HPDE6-E6E7 (cell line): ENCODE measurements around the gene FADD.

Experiments
- DNase-seq: peaks from one replicate; pipeline ENCODE4 v3.0.0; 2011; ENCODE audit warnings: missing footprints; ENCODE audit errors: extremely low spot score

Gene FADD

GRCh38 chr11:70233511-70233934 is 30.4 kb downstream of the FADD start:
- DNase-seq = peak; percentile 98

GRCh38 chr11:70233962-70234361 is 30.9 kb downstream of the FADD start:
- no peak for DNase-seq

GRCh38 chr11:70240337-70240736 is 37.2 kb downstream of the FADD start:
- DNase-seq = no peak

GRCh38 chr11:70241709-70242108 is 38.6 kb downstream of the FADD start:
- DNase-seq = no peak

GRCh38 chr11:70242885-70243284 is 39.8 kb downstream of the FADD start:
- DNase-seq = no peak

- no peak for DNase-seq
Observed at GRCh38 chr11:70243912-70244652, 41.0 kb downstream of the FADD start.

GRCh38 chr11:70244698-70245097 is 41.6 kb downstream of the FADD start:
- DNase-seq = no peak

GRCh38 chr11:70246196-70246595 is 43.1 kb downstream of the FADD start:
- no peak for DNase-seq

- no peak for DNase-seq
Observed at GRCh38 chr11:70247042-70247709, 44.1 kb downstream of the FADD start.

GRCh38 chr11:70247710-70248072 is 44.6 kb downstream of the FADD start:
- DNase-seq = no peak

- DNase-seq = no peak
Observed at GRCh38 chr11:70250876-70251658, 48.0 kb downstream of the FADD start.

GRCh38 chr11:70251659-70252321 is 48.7 kb downstream of the FADD start:
- DNase-seq = no peak

GRCh38 chr11:70252844-70253243 is 49.7 kb downstream of the FADD start:
- no peak for DNase-seq

- no peak for DNase-seq
Observed at GRCh38 chr11:70255477-70256116, 52.5 kb downstream of the FADD start.
